Renal cortex interstitium (tissue), 11 donors: ENCODE results near the gene KLHL25. TPM values are rescaled to one million over a fixed set of nuclear protein-coding genes. Genes with fewer than 3 reads are reported as not detected.

Experiments used
- DNase-seq, 11 donors: peaks; one replicate each; pipeline ENCODE4 v3.0.0-alpha.2; 2013; ENCODE audit warnings: low read depth in 9 of 11, low spot score in 4 of 11; ENCODE audit errors: extremely low read depth in 1 of 11
- polyA plus RNA-seq, 3 donors: library from polyadenylated mRNA; unstranded; fragments of 120-200 nt; gene quantifications; one replicate each; pipeline ENCODE4 v1.2.1, GENCODE V29; 2013; ENCODE audit not compliant: insufficient read length in 3 of 3

Gene KLHL25
- polyA plus RNA-seq, 3 donors, result 8.7 to 13.2 (median 12.8) TPM

DNA sequence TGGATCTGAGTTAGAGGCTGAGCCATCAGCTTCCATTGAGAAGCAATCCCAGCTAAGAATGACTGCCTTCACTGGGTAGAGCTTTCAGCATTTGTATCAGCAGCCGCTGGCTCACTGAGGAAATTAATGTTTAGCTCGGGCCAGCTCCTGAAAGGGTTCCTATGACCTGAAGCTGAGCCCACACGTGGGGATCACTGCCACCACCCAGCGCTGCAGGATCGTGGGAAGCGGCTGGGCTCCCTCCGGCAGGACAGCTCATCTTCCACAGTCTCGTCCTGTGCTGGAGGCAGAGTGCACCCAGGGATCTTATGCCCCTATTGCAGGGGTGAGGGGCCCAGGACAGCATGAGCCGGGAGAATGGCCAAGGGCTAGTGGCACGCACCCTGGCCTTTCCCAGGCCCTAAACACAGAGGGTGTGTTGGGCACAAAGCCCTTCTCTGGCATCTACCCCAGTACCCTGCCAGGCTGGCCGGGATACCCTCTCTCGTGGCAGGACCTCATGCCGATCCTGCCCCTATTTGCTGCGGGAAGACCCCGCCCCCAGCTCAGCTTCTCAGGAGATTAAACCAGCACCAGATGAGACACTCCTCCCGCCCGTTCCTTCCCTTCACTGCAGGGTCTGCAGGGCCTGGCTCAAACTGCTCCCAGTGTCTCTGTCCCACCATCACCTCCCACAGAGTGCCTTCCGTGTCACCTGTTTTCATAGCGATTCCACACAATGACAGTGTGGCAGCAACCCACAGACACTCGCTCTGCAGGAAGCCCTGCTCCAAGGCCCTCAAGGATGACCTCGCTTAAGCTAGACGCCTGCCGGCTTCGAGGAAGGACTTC, 28.5 kb downstream of the KLHL25 start:
- peak in 1 of 11 donors; percentile 50 for DNase-seq

DNA sequence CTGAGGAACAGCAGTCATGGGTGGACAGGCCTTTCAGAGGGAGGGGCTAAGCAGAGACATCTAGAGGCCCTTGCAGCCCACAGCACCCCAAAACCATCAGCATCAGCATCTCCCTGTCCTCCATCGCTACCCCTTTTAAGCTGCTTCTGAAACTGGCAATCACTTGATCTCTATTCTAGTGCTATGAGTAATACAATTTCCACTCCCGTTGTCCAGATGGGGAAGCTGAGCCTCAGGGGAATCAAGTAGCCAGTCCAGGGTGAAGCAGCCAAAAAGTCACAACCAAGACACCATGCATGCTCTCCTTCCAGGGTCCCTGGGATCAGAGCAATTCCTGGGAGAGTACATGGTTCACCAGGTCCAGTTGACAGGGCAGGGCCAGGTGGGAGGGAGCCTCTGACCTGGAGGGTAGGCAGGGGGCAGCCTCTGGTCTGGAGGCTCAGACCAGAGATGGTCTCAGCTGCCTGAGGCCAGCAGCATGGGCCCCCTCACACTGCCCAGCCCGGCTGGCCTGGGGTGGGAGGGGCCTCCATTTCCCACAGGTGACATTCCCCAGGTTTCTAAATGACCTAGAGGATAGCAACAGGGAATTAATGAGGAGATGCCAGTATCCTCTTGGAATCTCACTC, 30.0 kb downstream of the KLHL25 start:
- DNase-seq, result no peak

DNA sequence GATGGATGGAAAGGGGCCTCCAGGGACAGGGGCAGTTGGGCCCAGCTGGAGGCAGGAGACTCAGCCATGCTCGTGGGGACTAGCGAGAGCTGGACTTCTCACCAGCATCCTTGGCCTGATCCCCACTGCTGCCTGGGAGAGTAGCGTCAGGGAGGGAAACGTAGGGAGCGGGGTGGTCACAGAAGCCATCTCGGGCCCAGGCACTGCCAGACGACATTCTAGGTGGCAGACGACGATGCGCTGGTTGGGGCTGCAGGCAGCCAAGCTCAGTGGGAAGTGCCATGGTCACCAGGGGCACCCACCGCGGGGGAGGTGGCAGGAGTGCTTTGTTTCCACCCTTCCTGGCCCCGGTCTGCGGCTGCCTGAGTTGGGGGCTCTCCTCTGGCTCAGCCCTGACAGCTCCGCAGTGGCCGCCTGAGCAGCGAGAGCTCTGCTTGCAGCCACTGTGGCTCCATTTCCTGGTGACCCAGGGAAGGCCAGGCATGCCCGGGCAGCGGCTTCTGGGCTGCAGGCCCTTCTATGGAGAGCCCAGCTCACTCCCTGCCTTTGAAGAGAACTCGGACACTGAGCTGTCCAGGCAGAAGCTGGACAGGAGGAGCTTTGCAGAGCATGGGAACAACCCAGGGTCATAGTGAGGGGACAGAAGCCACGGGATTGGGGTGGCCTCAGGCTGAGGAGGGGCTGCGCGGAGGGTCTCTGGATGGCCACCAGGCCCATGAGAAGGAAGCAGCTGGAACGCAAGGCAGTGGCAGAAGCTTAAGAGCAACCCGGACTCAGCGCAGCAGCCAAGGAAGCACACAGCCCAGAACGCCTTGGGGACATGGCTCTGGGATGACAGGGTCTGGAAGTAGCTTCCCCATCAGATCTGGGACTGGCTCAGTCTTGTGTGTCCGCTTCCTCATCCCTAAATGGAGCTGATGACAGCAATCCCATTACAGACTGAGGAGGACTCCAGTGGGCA, 30.8 kb downstream of the KLHL25 start:
- DNase-seq, result no peak

DNA sequence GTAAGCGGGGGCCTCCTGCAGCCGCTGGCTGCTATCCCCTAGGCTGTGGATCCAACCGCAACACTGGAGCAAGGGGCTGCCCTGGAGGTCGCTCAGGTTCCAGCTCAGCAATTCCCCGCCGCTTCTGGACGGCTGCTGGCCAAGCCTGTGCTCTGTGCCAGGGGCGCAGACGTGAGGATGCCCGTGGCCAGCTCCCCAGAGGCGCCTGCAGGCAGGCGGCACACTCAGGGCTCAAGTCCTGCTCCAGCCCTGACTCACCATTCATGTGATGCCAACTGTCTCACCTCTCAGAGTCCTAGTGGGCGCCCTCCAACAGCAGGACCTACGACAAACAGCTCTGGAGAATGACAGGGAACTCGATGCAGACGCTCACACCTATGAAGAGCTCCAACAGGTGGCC, 31.6 kb downstream of the KLHL25 start:
- DNase-seq, result no peak

GRCh38 chr15:85762756-85763127, 32.0 kb downstream of the KLHL25 start:
- no peak for DNase-seq

DNA sequence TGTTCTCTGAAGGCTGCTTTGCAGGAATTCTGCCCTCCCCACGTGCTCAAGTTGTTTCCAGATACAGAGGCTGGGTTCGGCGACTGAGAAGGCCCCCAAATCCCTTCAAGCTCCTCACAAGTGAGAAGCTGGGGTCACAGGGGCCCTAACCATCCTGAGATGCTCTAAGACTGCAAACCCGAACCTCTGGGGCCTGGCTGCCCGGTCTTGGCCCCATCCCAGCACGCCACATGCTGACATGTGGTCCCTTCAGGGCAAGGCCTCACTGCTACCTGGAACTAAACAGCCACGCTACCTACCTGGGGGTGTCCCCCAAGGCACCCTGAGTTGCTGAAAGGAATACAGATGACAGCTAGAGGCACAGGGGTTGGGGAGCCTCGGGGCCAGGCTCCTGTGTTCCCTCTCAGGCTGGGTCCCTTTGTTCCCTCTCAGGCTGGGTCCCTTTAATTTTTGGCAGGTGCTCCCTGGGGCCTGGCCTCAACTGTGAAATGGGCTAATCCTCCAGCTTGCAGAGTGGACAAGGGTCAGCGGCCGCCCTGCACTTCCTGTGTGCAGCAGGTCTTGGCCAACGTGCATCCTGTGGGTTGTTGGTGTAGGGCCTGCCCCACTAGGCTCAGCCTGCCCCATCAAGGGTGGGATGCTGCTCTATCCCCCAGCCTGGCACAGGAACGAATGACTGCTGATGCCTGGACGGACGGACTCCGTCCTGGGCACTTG, 32.5 kb downstream of the KLHL25 start:
- no peak for DNase-seq

- DNase-seq, result no peak
Observed at GRCh38 chr15:85761635-85762034, 33.1 kb downstream of the KLHL25 start.

GRCh38 chr15:85760531-85761371, 34.0 kb downstream of the KLHL25 start:
- DNase-seq, result no peak

- no peak for DNase-seq
Observed at GRCh38 chr15:85760049-85760448, 34.7 kb downstream of the KLHL25 start.

GRCh38 chr15:85759376-85759775, 35.3 kb downstream of the KLHL25 start:
- no peak for DNase-seq

GRCh38 chr15:85758655-85758978, 36.1 kb downstream of the KLHL25 start:
- DNase-seq, result no peak

GRCh38 chr15:85757939-85758654, 36.6 kb downstream of the KLHL25 start:
- DNase-seq, result no peak

- DNase-seq, result no peak
Observed at GRCh38 chr15:85757073-85757938, 37.4 kb downstream of the KLHL25 start.

DNA sequence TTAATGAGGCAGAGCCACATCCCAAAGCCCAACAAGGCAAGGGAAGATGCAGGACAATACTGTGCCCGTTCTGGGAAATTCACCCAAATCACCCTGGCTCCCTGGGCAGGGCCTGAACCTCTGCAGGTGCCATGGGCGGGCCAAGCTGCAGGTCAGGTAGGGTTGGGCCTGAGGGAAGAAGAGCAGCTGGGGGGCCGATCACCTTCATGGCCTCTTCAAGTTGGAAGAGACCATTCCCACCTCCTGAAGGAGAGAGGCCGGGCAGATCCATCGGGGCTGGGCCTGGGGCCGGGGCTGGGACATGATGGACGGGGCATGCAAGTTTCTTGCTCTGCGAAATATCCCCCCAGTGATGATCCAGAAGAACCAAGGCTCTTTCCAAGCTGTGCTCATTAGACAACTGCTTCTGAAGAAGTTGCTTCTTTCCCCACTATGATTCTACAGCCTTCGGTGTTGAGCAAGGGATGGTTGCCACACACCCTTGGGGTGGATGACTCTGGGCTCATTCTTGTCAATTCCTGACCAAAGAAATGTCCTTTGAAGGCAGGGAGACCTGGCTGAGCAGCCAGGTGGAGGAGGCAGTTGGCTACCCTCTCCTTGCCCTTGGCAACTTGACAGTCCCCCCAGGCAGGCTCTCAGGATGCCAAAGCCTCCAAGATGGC, 38.2 kb downstream of the KLHL25 start:
- DNase-seq, result no peak

GRCh38 chr15:85755942-85756341, 38.8 kb downstream of the KLHL25 start:
- DNase-seq, result no peak

- no peak for DNase-seq
Observed at GRCh38 chr15:85755471-85755870, 39.3 kb downstream of the KLHL25 start.
